Myocyte (in vitro differentiated cells): Measurements from ENCODE around the gene ZC2HC1C. TPM values are rescaled to one million over a fixed set of nuclear protein-coding genes. Genes with fewer than 3 reads are reported as not detected.
A peak's percentile ranks its signal among the peaks of the same experiment; 100 is the strongest.

Experiments
- DNase-seq: peaks from one replicate; pipeline ENCODE4 v3.0.0-alpha.2; 2012; ENCODE audit warnings: low read depth
- polyA plus RNA-seq: library from polyadenylated mRNA; unstranded; fragments of >200 nt; gene quantifications from one replicate; pipeline ENCODE4 v1.2.1, GENCODE V29; 2012; ENCODE audit warnings: missing spikeins
- total RNA-seq: library from RNA; depleted of rRNA; stranded (reverse); fragments of >200 nt; gene quantifications from 2 replicates; pipeline ENCODE4 v1.2.3, GENCODE V29; 2014

The ZC2HC1C gene, protein sequence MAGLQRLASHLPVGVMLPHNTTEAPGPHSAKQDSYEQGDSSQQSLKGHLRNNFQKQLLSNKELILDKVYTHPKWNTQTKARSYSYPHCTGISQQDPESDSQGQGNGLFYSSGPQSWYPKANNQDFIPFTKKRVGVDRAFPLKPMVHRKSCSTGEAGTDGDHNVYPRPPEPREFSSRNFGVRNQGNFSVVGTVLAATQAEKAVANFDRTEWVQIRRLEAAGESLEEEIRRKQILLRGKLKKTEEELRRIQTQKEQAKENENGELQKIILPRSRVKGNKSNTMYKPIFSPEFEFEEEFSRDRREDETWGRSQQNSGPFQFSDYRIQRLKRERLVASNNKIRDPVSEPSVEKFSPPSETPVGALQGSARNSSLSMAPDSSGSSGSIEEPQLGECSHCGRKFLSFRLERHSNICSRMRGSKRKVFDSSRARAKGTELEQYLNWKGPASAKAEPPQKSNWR
- 0.52 and 1.6 TPM in 2 replicates for total RNA-seq
- polyA plus RNA-seq, result 1.3 TPM

DNA sequence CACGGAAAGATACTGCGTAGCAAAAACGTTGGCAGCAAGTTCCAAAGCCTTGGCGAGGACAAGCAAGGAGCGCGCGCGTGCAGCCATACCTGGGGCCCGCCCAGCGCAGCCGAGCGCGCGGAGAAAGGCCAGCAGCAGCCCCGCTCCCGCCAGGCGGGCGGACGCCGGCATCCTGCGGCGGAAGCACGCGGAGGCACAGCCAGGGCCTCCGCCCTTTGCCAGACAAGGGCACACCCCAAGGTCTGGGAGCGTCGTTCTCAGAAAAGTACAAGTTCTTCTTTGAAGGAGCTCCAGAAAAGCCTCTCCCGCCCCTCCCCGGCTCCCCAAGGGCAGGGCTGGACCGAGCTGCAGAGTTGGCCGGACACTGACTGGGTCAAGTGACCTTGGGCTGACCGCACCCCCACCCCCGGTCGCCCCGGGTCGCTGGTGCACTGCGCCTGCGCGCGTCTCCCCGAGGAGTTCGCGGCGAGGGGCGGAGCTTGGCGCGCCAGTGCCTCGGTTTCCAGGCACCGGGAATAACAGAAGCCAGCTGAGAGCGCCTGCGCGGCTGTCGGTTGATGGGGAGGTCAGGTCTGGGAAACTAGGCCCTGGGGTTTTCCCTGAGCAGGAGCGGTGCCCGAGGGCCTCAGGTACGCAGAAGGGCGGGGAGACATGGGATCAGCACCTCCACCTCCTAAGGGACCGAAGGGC lies at the start of gene ZC2HC1C:
TSS of gene ZC2HC1C (plus strand) at position 521 of the 690 bp plus-strand sequence. CDS start 933 bp downstream, outside the sequence.
- peak; percentile 95 for DNase-seq

DNA sequence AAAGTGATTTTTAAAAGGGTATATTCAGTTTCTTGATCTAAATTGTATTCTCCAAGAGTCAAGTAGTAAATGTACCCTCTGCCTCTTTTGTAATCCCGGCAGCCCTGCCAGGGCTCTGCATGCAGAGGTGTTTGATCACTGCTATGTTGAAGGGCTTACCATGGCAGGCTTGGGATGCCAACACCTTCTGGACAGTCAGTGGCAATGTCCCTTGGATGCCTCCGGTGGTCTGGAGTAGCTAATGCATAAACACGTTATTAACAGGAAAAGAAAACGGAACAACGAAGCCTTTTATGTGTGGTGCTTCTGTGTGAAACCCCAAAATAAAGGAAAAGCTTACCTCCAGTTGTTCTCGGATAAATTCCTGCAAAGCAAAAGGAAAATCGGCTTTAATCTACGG lies 46.8 kb upstream of the ZC2HC1C start:
- DNase-seq, result peak; percentile 23

DNA sequence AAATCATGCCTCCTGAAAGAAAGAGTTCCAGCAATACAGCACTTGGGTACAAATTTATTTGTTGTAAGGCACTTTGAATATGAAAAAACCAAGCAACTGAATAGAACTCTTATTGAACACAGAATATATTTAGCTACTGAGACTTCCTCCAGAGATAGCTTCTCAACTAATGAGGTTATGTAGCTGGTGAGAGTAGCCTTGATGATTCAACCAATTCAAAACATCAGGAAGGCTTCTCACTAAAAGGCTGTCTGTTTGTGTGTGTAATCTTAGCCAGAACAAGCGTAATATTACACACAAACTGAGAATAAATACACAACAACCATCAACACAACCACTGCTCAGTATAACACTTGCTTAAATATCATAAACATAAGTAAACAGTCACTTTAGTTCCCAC lies 46.3 kb upstream of the ZC2HC1C start:
- DNase-seq, result peak; percentile 28

- DNase-seq, result no peak
Measured at GRCh38 chr14:75025082-75025481, 44.4 kb upstream of the ZC2HC1C start.

- DNase-seq, result peak; percentile 87
Measured at GRCh38 chr14:75025876-75026275, 43.6 kb upstream of the ZC2HC1C start.

- DNase-seq, result no peak
Measured at GRCh38 chr14:75030147-75030546, 39.3 kb upstream of the ZC2HC1C start.

DNA sequence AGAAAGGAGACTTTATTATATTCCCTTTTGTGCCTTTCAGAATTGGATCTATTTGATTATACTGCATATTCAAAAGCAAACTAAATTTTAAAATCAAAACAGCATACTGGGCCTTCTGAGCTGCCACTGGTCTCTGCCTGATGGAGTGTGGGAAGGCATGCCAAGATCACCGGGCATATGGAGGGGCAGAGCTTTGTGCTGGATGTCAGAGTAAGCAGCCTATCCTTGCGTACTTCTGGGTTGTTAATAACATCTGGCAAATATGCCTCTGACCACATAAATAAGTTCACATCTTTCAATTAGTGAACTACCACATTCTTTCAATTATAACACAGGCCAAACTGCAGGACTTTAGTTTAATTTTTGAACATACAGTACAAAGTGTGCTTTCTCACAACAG lies 36.5 kb upstream of the ZC2HC1C start:
- no peak for DNase-seq

- no peak for DNase-seq
Measured at GRCh38 chr14:75040507-75040906, 28.9 kb upstream of the ZC2HC1C start.

GRCh38 chr14:75040959-75041358 lies 28.5 kb upstream of the ZC2HC1C start:
- no peak for DNase-seq

DNA sequence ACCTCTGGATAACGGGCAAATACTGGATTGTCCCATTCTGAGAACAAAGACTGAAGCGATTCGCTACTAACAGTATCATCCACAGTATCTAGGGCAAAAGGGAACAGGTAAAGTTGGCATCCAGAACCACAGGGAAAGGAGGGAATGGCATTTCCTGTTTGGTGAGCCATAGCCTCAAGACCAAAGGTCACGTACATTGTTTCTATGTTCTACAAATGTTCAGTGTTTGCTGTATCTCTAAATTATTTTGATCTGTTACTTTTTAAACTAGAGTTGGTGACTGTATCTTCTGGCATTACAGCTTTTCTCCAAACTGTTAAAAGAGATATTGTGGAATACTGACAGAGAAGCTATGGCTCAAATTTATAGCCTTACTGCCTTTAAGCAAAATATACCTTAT lies 27.8 kb upstream of the ZC2HC1C start:
- no peak for DNase-seq

GRCh38 chr14:75042035-75042434 lies 27.4 kb upstream of the ZC2HC1C start:
- DNase-seq, result no peak

DNA sequence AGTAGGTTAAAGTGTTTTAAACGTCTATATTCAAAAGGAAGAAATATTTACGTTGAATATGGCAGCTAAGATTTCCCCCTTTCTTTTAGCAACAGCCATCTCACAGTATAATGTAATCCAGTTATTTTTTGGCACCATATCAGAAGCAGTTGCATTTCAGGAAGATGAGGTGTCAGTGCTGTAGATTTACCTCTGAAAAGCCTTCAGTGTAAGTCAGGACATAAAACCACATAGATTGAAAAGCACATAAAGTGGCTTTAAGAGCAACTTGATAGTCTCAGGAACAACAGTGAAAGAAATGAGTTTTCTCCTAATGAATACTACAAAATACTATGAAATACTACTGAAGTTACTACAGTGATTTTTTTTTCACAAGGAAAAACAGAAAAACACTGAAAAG lies 25.1 kb upstream of the ZC2HC1C start:
- no peak for DNase-seq

GRCh38 chr14:75044752-75045151 lies 24.7 kb upstream of the ZC2HC1C start:
- DNase-seq, result no peak

GRCh38 chr14:75046275-75046674 lies 23.2 kb upstream of the ZC2HC1C start:
- DNase-seq, result no peak

GRCh38 chr14:75046899-75047298 lies 22.5 kb upstream of the ZC2HC1C start:
- DNase-seq, result no peak

GRCh38 chr14:75047506-75047905 lies 21.9 kb upstream of the ZC2HC1C start:
- no peak for DNase-seq

DNA sequence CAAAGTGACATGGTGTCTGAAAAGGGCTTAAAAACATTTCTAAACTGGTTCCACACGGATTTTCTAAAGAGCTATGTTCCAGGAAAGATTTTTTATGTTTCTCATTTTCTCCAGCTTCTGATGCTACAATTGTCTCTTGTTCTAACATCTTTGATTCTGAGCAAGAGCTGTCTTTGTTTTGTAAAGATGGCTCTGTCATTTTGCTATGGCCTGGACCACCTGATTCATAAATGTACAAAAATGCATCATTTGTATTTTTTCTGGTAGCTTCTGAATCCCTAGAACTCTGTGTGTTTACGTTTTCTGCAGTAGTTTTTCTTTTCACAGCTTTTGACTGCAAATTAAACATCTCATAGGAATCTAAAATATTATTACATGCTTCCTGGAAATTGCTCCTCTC lies 21.3 kb upstream of the ZC2HC1C start:
- no peak for DNase-seq

- DNase-seq, result no peak
Measured at GRCh38 chr14:75049136-75049535, 20.3 kb upstream of the ZC2HC1C start.

- no peak for DNase-seq
Measured at GRCh38 chr14:75049731-75050201, 19.7 kb upstream of the ZC2HC1C start.

- peak; percentile 89 for DNase-seq
Measured at GRCh38 chr14:75050852-75051555, 18.4 kb upstream of the ZC2HC1C start, which contains the start of gene MLH3. Gene MLH3 (minus strand): TSS chr14:75051467. CDS start chr14:75049655, 1,812 bp downstream.

- DNase-seq, result no peak
Measured at GRCh38 chr14:75051556-75051899, 17.9 kb upstream of the ZC2HC1C start.
